Stimulated activated naive CD8-positive, alpha-beta T cell treated with anti-CD3 and anti-CD28 coated beads, Interleukin-15, Interleukin-2, amounts not matched to agents 100 ng/mL and 50 ng/mL, for 24 hours (primary cell): ENCODE data around the gene ABHD12B.

ENCODE experiments used
- H3K27ac Mint-ChIP-seq: one replicate; pipeline ENCODE4 v1.8.0; 2021; ENCODE audit warnings: mild to moderate bottlenecking, mixed read lengths
- H3K27me3 Mint-ChIP-seq: one replicate; pipeline ENCODE4 v1.8.0; 2021; ENCODE audit warnings: mixed read lengths
- H3K36me3 Mint-ChIP-seq: one replicate; pipeline ENCODE4 v1.8.0; 2021; ENCODE audit warnings: low read depth, mixed read lengths
- H3K4me1 Mint-ChIP-seq: one replicate; pipeline ENCODE4 v1.8.0; 2021; ENCODE audit warnings: low read depth, mixed read lengths
- H3K4me3 Mint-ChIP-seq: one replicate; pipeline ENCODE4 v1.8.0; 2021; ENCODE audit warnings: mild to moderate bottlenecking, mixed read lengths
- H3K9me3 Mint-ChIP-seq: one replicate; pipeline ENCODE4 v1.8.0; 2021; ENCODE audit warnings: mixed read lengths

The ABHD12B gene

DNA sequence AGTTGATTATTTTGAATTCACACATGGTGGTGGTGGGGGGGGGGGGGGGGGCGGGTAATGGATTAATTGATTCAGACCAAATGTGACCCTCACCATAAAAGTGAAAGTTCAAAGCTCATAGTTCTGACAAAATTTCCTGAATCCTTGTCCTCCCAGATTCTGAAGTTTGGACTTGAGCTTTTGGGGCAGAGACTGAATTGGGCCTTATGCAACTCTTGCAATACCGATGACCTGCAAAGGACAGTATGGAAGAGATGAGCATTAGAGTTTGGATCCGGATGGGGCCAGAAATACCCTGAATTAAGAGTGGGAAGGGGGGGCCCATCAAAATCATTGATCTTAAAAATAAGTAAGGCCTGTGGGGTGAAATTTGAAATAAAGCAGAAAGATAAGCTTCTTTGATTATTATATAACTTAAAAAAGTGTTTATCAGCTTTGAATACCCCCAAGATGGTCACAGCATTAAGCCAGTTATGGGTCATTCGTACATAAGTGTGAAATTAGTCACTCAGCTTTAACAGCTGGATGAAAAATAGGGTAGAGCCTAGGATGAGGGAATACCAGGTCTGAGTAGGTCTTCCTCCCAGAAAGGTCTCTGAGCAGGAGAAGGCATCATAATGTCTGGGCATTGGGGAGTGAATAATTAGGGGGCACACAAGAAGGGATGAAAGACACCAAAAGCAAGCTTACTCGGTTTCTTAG is 74.5 kb downstream of the ABHD12B start:
- no peaks in the 10 kb centered on the region for H3K36me3 Mint-ChIP-seq
- H3K27ac Mint-ChIP-seq: no peak overlapping the region
- no peaks in the 10 kb centered on the region for H3K9me3 Mint-ChIP-seq
- peaks cover 11% of the 10 kb centered on the region for H3K4me1 Mint-ChIP-seq
- peaks cover 27% of the 10 kb centered on the region for H3K27me3 Mint-ChIP-seq
- H3K4me3 Mint-ChIP-seq: no peak overlapping the region

DNA sequence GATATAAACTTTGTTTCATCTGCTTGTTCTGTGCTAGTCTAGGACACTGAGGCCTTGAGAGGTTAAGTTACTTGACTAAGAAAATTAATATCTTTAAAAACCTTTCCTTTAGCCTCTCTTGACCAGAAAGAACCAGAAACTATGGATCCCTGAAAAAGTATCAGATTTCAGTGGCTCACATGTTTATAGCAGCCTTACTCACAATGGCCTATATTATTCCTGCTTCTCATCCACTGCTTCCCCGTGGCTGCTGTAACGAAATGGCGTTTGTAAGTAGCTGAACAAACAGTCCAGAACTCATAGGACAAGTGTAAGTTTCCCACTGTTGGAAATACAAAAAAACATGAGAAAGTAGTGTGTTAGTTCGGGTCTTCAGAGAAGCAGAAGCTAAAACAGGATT is 75.6 kb downstream of the ABHD12B start:
- Mint-ChIP-seq H3K4me1 (peaks cover 11% of the 10 kb centered on the region), H3K27me3 (peaks cover 17% of the 10 kb centered on the region), H3K27ac (peak overlapping the region; percentile 0), H3K36me3 (no peaks in the 10 kb centered on the region), H3K4me3 (no peak overlapping the region), H3K9me3 (no peaks in the 10 kb centered on the region)

DNA sequence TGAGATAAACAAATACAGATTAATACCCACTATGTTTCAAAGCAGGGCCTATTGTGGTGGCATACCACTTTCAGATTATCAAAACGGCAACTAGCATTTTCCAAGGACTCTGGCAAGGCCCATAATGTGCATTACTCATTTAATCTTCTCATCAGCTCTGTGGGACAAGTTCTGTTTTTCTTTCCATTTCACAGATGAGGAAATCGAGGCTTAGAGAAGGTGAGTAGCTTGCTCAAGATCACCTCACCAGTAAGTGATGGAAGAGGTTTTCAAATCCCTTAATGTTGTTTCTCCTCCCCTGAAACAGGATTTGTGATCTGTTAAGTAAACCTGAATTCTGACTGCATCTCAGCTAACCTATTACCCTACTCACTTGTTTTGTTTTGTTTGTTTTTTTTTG is 76.4 kb downstream of the ABHD12B start:
- Mint-ChIP-seq H3K36me3 (no peaks in the 10 kb centered on the region), H3K4me3 (no peak overlapping the region), H3K27me3 (peaks cover 12% of the 10 kb centered on the region), H3K9me3 (no peaks in the 10 kb centered on the region), H3K4me1 (peaks cover 11% of the 10 kb centered on the region), H3K27ac (no peak overlapping the region)

DNA sequence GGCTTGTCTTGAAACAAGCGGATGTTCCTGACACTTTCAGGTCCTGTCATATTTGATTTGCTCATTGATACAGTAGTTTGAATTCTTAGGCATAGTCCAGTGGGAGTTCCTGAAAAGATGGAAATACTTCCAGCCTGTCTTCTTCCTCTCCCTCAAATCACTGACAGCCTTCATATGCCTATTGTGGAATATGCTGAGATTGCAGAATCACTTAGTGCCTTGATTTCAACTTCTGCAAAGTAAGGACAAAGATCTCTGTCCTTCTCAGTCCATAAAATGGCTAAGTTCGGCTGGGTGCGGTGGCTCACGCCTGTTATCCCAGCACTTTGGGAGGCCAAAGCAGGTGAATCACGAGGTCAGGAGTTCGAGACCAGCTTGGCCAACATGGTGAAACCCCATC is 79.2 kb downstream of the ABHD12B start:
- Mint-ChIP-seq H3K9me3 (no peaks in the 10 kb centered on the region), H3K36me3 (no peaks in the 10 kb centered on the region), H3K27me3 (no peaks in the 10 kb centered on the region), H3K4me1 (peaks cover 8% of the 10 kb centered on the region), H3K4me3 (no peak overlapping the region), H3K27ac (no peak overlapping the region)

DNA sequence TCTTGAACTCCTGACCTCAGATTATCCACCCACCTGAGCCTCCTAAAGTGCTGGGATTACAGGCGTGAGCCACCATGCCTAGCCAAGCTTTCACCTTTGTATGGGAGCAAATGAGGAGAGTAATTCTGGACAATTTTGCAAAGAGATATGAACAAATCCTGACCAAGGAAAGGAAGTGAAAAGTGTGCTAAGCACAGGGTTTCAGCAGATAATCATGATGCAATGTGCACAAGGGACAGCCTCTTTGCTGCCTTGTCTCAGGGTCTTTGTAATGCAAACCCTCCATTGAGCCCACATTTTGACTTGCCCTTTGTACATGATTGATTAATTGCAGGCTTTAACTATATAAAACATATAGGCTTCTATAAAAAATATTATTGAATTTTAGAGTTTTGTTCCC is 81.6 kb downstream of the ABHD12B start:
- H3K4me1 Mint-ChIP-seq: peaks cover 8% of the 10 kb centered on the region
- no peaks in the 10 kb centered on the region for H3K9me3 Mint-ChIP-seq
- no peaks in the 10 kb centered on the region for H3K36me3 Mint-ChIP-seq
- H3K4me3 Mint-ChIP-seq: no peak overlapping the region
- no peaks in the 10 kb centered on the region for H3K27me3 Mint-ChIP-seq
- H3K27ac Mint-ChIP-seq: no peak overlapping the region
